Omental fat pad (tissue), 4 donors: ENCODE results near the gene LYPD4. TPM values are rescaled to one million over a fixed set of nuclear protein-coding genes. Genes with fewer than 3 reads are reported as not detected.
"Not testable (repeated sequence)": the region's sequence is repeated elsewhere in the genome, so short reads cannot be mapped to it uniquely, and the experiment has no call there.

Experiments
- ATAC-seq: fragments of 150-250 bp; one replicate; pipeline ENCODE4 v1.9.1; 2016; ENCODE audit warnings: mild to moderate bottlenecking, moderate library complexity; ENCODE audit not compliant: low FRiP score
- DNase-seq: peaks from one replicate; pipeline ENCODE4 v3.0.0-alpha.2; 2019; ENCODE audit warnings: low spot score
- CTCF ChIP-seq, 3 donors: fragments of 450-650 bp; IDR thresholded peaks; one replicate each; pipeline ENCODE4 v1.5.1; 2016 to 2017; ENCODE audit warnings: antibody characterized with exemption in 3 of 3, mild to moderate bottlenecking in 3 of 3, moderate library complexity in 2 of 3
- total RNA-seq, 4 donors: library from RNA; depleted of rRNA; stranded (reverse); fragments of >200 nt; gene quantifications; one replicate each; pipeline ENCODE4 v1.1.0, GENCODE V29; 2016

LYPD4 gene
- total RNA-seq, 4 donors from 2014 or later: not detected

- no peak for DNase-seq
- no peak for TF ChIP-seq CTCF (IDR thresholded peaks at IDR 0.05)
- no peak for ATAC-seq
These were observed 35.8 kb upstream of the LYPD4 start for GRCh38 chr19:41880329-41880708.

- TF ChIP-seq CTCF (IDR thresholded peaks at IDR 0.05): no peak
- ATAC-seq: no peak
- no peak for DNase-seq
These were observed 35.3 kb upstream of the LYPD4 start for GRCh38 chr19:41879670-41880328.

GRCh38 chr19:41879080-41879479 lies 34.6 kb upstream of the LYPD4 start:
- TF ChIP-seq CTCF (IDR thresholded peaks at IDR 0.05): no peak
- ATAC-seq (no peak), DNase-seq (no peak)

GRCh38 chr19:41877916-41878905 lies 33.7 kb upstream of the LYPD4 start:
- DNase-seq (no peak), ATAC-seq (no peak)
- no peak for TF ChIP-seq CTCF (IDR thresholded peaks at IDR 0.05)

GRCh38 chr19:41876847-41877832 lies 32.7 kb upstream of the LYPD4 start, which contains the start of gene CD79A:
CD79A (plus strand) TSS chr19:41877279; CDS start chr19:41877305, 26 bp downstream.
- ATAC-seq: no peak
- DNase-seq: no peak
- TF ChIP-seq CTCF (IDR thresholded peaks at IDR 0.05): no peak

- not testable (repeated sequence) for ATAC-seq, DNase-seq
These were observed 31.5 kb upstream of the LYPD4 start for GRCh38 chr19:41875973-41876372.
